ENCODE results near the gene GABRB3. TPM values are rescaled to one million over a fixed set of nuclear protein-coding genes. Genes with fewer than 3 reads are reported as not detected.

GABRB3 gene
- total RNA-seq, 4 donors from 2014 or later, result 0.67 to 2.3 (median 1.4) TPM

GRCh38 chr15:26580943-26581342, 191.9 kb downstream of the GABRB3 start:
- 38 to 44% methylated on average over 4 of the region's 4 CpGs for WGBS, 2 donors
- intact Hi-C loops (cut with DNase I), result no loop called here
- H3K27me3 ChIP-seq, result no peaks in the 10 kb centered on the region
- no peaks in the 10 kb centered on the region for H3K36me3 ChIP-seq
- no peaks in the 10 kb centered on the region for H3K4me1 ChIP-seq
- no peak overlapping the region for H3K4me3 ChIP-seq
- TF ChIP-seq POLR2A (IDR thresholded peaks at IDR 0.05), result no peak
- TF ChIP-seq, protein P1, sequence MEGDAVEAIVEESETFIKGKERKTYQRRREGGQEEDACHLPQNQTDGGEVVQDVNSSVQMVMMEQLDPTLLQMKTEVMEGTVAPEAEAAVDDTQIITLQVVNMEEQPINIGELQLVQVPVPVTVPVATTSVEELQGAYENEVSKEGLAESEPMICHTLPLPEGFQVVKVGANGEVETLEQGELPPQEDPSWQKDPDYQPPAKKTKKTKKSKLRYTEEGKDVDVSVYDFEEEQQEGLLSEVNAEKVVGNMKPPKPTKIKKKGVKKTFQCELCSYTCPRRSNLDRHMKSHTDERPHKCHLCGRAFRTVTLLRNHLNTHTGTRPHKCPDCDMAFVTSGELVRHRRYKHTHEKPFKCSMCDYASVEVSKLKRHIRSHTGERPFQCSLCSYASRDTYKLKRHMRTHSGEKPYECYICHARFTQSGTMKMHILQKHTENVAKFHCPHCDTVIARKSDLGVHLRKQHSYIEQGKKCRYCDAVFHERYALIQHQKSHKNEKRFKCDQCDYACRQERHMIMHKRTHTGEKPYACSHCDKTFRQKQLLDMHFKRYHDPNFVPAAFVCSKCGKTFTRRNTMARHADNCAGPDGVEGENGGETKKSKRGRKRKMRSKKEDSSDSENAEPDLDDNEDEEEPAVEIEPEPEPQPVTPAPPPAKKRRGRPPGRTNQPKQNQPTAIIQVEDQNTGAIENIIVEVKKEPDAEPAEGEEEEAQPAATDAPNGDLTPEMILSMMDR (IDR thresholded peaks at IDR 0.05), result no peak
- no peaks in the 10 kb centered on the region for H3K9me3 ChIP-seq
- no peak overlapping the region for H3K27ac ChIP-seq
- no peak for DNase-seq

- DNase-seq, result no peak
- Histone ChIP-seq H3K27ac (no peak overlapping the region), H3K36me3 (no peaks in the 10 kb centered on the region), H3K4me1 (no peaks in the 10 kb centered on the region), H3K4me3 (no peak overlapping the region), H3K9me3 (no peaks in the 10 kb centered on the region), H3K27me3 (no peaks in the 10 kb centered on the region)
- TF ChIP-seq POLR2A (IDR thresholded peaks at IDR 0.05), result no peak
- TF ChIP-seq, protein P1 (IDR thresholded peaks at IDR 0.05), result no peak
- 55 to 64% methylated on average over 5 of the region's 5 CpGs for WGBS, 2 donors
- intact Hi-C loops (cut with DNase I), result no loop called here
Measured at GRCh38 chr15:26572602-26573350, 200.1 kb downstream of the GABRB3 start.

GRCh38 chr15:26571346-26571745, 201.5 kb downstream of the GABRB3 start:
- H3K36me3 ChIP-seq, result no peaks in the 10 kb centered on the region
- no peak overlapping the region for H3K27ac ChIP-seq
- TF ChIP-seq, protein P1 (IDR thresholded peaks at IDR 0.05), result no peak
- no peak for TF ChIP-seq POLR2A (IDR thresholded peaks at IDR 0.05)
- H3K4me3 ChIP-seq, result no peak overlapping the region
- no peak for DNase-seq
- intact Hi-C loops (cut with DNase I), result no loop called here
- H3K9me3 ChIP-seq, result no peaks in the 10 kb centered on the region
- H3K4me1 ChIP-seq, result no peaks in the 10 kb centered on the region
- 51 to 56% methylated on average over 5 of the region's 5 CpGs for WGBS, 2 donors
- no peaks in the 10 kb centered on the region for H3K27me3 ChIP-seq

GRCh38 chr15:26565542-26565941, 207.3 kb downstream of the GABRB3 start:
- TF ChIP-seq, protein P1 (IDR thresholded peaks at IDR 0.05), result no peak
- no peak for TF ChIP-seq POLR2A (IDR thresholded peaks at IDR 0.05)
- H3K36me3 ChIP-seq, result no peaks in the 10 kb centered on the region

DNA sequence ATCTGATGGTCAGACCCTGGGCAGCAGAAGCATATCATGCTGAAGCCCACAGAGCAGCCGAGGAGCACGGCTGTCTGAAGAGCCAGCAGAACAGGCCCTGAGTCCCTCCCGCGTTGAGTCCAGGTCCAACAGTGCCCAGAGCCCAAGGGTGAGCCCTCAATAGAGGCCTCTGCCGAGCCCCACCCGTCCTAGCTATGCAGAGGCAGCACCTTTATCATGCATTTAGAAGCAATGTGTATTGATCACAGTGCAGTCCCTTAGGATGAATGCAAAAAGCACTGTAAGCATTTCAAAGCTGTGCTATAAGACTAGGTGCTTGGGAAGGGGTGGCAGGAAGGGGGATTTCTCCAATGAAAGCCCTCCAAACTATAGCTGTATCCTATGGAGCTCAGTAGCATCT, 208.5 kb downstream of the GABRB3 start:
- H3K4me3 ChIP-seq, result no peak overlapping the region
- H3K27me3 ChIP-seq, result no peaks in the 10 kb centered on the region
- TF ChIP-seq POLR2A (IDR thresholded peaks at IDR 0.05), result no peak
- TF ChIP-seq, protein P1 (IDR thresholded peaks at IDR 0.05), result no peak
- no peaks in the 10 kb centered on the region for H3K4me1 ChIP-seq
- H3K36me3 ChIP-seq, result no peaks in the 10 kb centered on the region
- WGBS, 2 donors, result 58 to 65% methylated on average over 3 to 4 of the region's 6 CpGs
- no peak for DNase-seq
- intact Hi-C loops (cut with DNase I), result no loop called here
- peaks cover 0 to 5% (median 0%) of the 10 kb centered on the region in 3 donors for H3K9me3 ChIP-seq
- H3K27ac ChIP-seq, result no peak overlapping the region

More at GRCh38 chr15:26565542-26565941, 207.3 kb downstream of the GABRB3 start:
- Histone ChIP-seq H3K4me1 (no peaks in the 10 kb centered on the region), H3K4me3 (no peak overlapping the region), H3K9me3 (peaks cover 0 to 5% (median 0%) of the 10 kb centered on the region in 3 donors), H3K27me3 (no peaks in the 10 kb centered on the region), H3K27ac (no peak overlapping the region)
- 79 to 88% methylated on average over 6 of the region's 6 CpGs for WGBS, 2 donors
- intact Hi-C loops (cut with DNase I), result no loop called here
- no peak for DNase-seq
